CD4-positive, alpha-beta T cell treated with Interleukin-12 subunit alpha and Interleukin-12 subunit beta, for 1 hour (primary cell): ENCODE measurements around the gene TMEM218.
A peak's percentile ranks its signal among the peaks of the same experiment; 100 is the strongest.
"Not testable (repeated sequence)": the region's sequence is repeated elsewhere in the genome, so short reads cannot be mapped to it uniquely, and the experiment has no call there.

Experiments used
- DNase-seq: peaks from one replicate; pipeline ENCODE4 v3.0.0-alpha.2; 2020

Gene TMEM218

GRCh38 chr11:125073616-125074483, 37.6 kb downstream of the TMEM218 start:
- no peak for DNase-seq

- DNase-seq: no peak
Measured at GRCh38 chr11:125072961-125073590, 38.4 kb downstream of the TMEM218 start.

GRCh38 chr11:125072218-125072960, 39.0 kb downstream of the TMEM218 start:
- DNase-seq: peak; percentile 12

- no peak for DNase-seq
Measured at GRCh38 chr11:125071846-125072217, 39.6 kb downstream of the TMEM218 start.

GRCh38 chr11:125071435-125071834, 40.0 kb downstream of the TMEM218 start:
- no peak for DNase-seq

- DNase-seq: peak; percentile 28
Measured at GRCh38 chr11:125070699-125071254, 40.6 kb downstream of the TMEM218 start.

GRCh38 chr11:125069796-125070195, 41.6 kb downstream of the TMEM218 start:
- DNase-seq: no peak

GRCh38 chr11:125069008-125069407, 42.4 kb downstream of the TMEM218 start:
- DNase-seq: no peak

GRCh38 chr11:125068368-125068767, 43.1 kb downstream of the TMEM218 start:
- DNase-seq: no peak

GRCh38 chr11:125064070-125064469, 47.4 kb downstream of the TMEM218 start:
- DNase-seq: no peak

GRCh38 chr11:125063429-125064043, 47.9 kb downstream of the TMEM218 start:
- DNase-seq: no peak

GRCh38 chr11:125062931-125063428, 48.4 kb downstream of the TMEM218 start, which contains the start of gene SLC37A2:
Gene SLC37A2 (plus strand): TSS chr11:125063305. CDS start chr11:125063368, 63 bp downstream.
- peak; percentile 51 for DNase-seq

GRCh38 chr11:125062218-125062930, 49.1 kb downstream of the TMEM218 start:
- DNase-seq: no peak

- DNase-seq: no peak
Measured at GRCh38 chr11:125061281-125061680, 50.1 kb downstream of the TMEM218 start.

GRCh38 chr11:125057693-125058016, 53.8 kb downstream of the TMEM218 start:
- no peak for DNase-seq

- DNase-seq: no peak
Measured at GRCh38 chr11:125056931-125057692, 54.3 kb downstream of the TMEM218 start.

GRCh38 chr11:125056111-125056510, 55.3 kb downstream of the TMEM218 start:
- DNase-seq: not testable (repeated sequence)

- no peak for DNase-seq
Measured at GRCh38 chr11:125055107-125055715, 56.2 kb downstream of the TMEM218 start.

- DNase-seq: no peak
Measured at GRCh38 chr11:125053167-125053566, 58.3 kb downstream of the TMEM218 start.

- no peak for DNase-seq
Measured at GRCh38 chr11:125052047-125052446, 59.4 kb downstream of the TMEM218 start.
